Prostate gland (tissue), 2 donors: ENCODE data around the gene C6orf132. TPM values are rescaled to one million over a fixed set of nuclear protein-coding genes. Genes with fewer than 3 reads are reported as not detected.

ENCODE experiments used
- DNase-seq: peaks from one replicate; pipeline ENCODE4 v3.0.0-alpha.2; 2019; ENCODE audit warnings: low spot score
- H3K27ac ChIP-seq, 2 donors: fragments of 200-600 bp; sonication (generic); 2 replicates each; pipeline ENCODE4 v1.5.1; 2017 to 2019
- H3K27me3 ChIP-seq: fragments of 200-600 bp; sonication (generic); replicated peaks from 2 replicates; pipeline ENCODE4 v1.5.1; 2019; ENCODE audit not compliant: insufficient read depth
- H3K36me3 ChIP-seq, 2 donors: fragments of 200-600 bp; sonication (generic); 1 replicate in 1 of 2; 2 replicates in 1 of 2; pipeline versions ENCODE4 v1.5.1 to v1.8.1; 2017 to 2019
- H3K4me1 ChIP-seq: fragments of 200-600 bp; sonication (generic); replicated peaks from 2 replicates; pipeline ENCODE4 v1.5.1; 2019
- H3K4me3 ChIP-seq, 2 donors: fragments of 200-600 bp; sonication (generic); 2 replicates each; pipeline ENCODE4 v1.5.1; 2017 to 2019
- H3K9me3 ChIP-seq: fragments of 200-600 bp; sonication (generic); 2 replicates; pipeline ENCODE4 v1.5.1; 2017
- CTCF ChIP-seq, 4 experiments: fragments of 200-600 bp in 2 of 4; fragments of 450-650 bp in 2 of 4; sonication (generic) in 2 of 4; IDR thresholded peaks; 1 replicate in 3 of 4; 2 replicates in 1 of 4; pipeline ENCODE4 v1.5.1; 2016 to 2019; ENCODE audit warnings: antibody characterized with exemption in 4 of 4, mild to moderate bottlenecking in 2 of 4, moderate library complexity in 2 of 4
- POLR2A ChIP-seq: fragments of 450-650 bp; IDR thresholded peaks from one replicate; pipeline ENCODE4 v1.6.1; 2016; ENCODE audit warnings: antibody characterized with exemption, mild to moderate bottlenecking
- POLR2AphosphoS5 ChIP-seq: sonication (generic); formaldehyde crosslinking; IDR thresholded peaks from one replicate; pipeline ENCODE4 v1.6.1; 2017; ENCODE audit warnings: antibody characterized with exemption
- WGBS: methylation state at CpG from one replicate; pipeline ENCODE4 v1.1.5; 2018; 5-methylcytosine and 5-hydroxymethylcytosine counted together
- intact Hi-C: fragments of 100-400 bp; cut with DNase I; formaldehyde crosslinking; loops from one replicate; pipeline ENCODE4 v1.14.2; 2022
- total RNA-seq, 2 donors: library from RNA; depleted of rRNA; stranded (reverse); fragments of >200 nt; gene quantifications; one replicate each; pipeline ENCODE4 v1.1.0, GENCODE V29; 2016

The C6orf132 gene
- total RNA-seq, 2 donors from 2014 or later: 30.8 to 45.9 TPM

GRCh38 chr6:42099340-42100028 is 42.9 kb downstream of the C6orf132 start:
- 34% methylated on average over 13 of the region's 13 CpGs for WGBS

GRCh38 chr6:42095776-42096541 is 46.5 kb downstream of the C6orf132 start:
- DNase-seq: no peak
- Histone ChIP-seq H3K9me3 (no peaks in the 10 kb centered on the region), H3K4me3 (no peak overlapping the region), H3K36me3 (no peaks in the 10 kb centered on the region), H3K4me1 (no peaks in the 10 kb centered on the region), H3K27me3 (no peaks in the 10 kb centered on the region), H3K27ac (no peak overlapping the region)
- TF ChIP-seq POLR2A (no peak), POLR2AphosphoS5 (no peak), CTCF (IDR thresholded peaks at IDR 0.05) (no peak)
- 78% methylated on average over 10 of the region's 10 CpGs for WGBS
- intact Hi-C loops: no loop called here

More at GRCh38 chr6:42099340-42100028, 42.9 kb downstream of the C6orf132 start:
- Histone ChIP-seq H3K9me3 (no peaks in the 10 kb centered on the region), H3K36me3 (no peaks in the 10 kb centered on the region), H3K4me1 (peaks cover 10% of the 10 kb centered on the region), H3K27me3 (no peaks in the 10 kb centered on the region), H3K27ac (peak overlapping the region; percentile 56 to 76), H3K4me3 (no peak overlapping the region)
- peak; percentile 86 for DNase-seq
- intact Hi-C loops: no loop called here
- TF ChIP-seq POLR2A (peak; percentile 14), POLR2AphosphoS5 (peak; percentile 72), CTCF (IDR thresholded peaks at IDR 0.05) (peak in 1 of 4 experiments; percentile 3)

- no peak overlapping the region for H3K27ac ChIP-seq
- no peak for TF ChIP-seq POLR2A
- no peak for TF ChIP-seq CTCF (IDR thresholded peaks at IDR 0.05)
- TF ChIP-seq POLR2AphosphoS5: no peak
- 92% methylated on average over 1 of the region's 1 CpG for WGBS
- no peak for DNase-seq
- no peaks in the 10 kb centered on the region for H3K9me3 ChIP-seq
- intact Hi-C loops: no loop called here
- H3K4me3 ChIP-seq: no peak overlapping the region
- no peaks in the 10 kb centered on the region for H3K27me3 ChIP-seq
- H3K36me3 ChIP-seq: no peaks in the 10 kb centered on the region
- no peaks in the 10 kb centered on the region for H3K4me1 ChIP-seq
These were observed 47.3 kb downstream of the C6orf132 start for GRCh38 chr6:42095094-42095493.

- Histone ChIP-seq H3K4me1 (no peaks in the 10 kb centered on the region), H3K27me3 (no peaks in the 10 kb centered on the region), H3K4me3 (no peak overlapping the region), H3K36me3 (no peaks in the 10 kb centered on the region), H3K9me3 (no peaks in the 10 kb centered on the region), H3K27ac (no peak overlapping the region)
- TF ChIP-seq POLR2AphosphoS5 (no peak), POLR2A (no peak)
- DNase-seq: no peak
- intact Hi-C loops: no loop called here
- 69% methylated on average over 10 of the region's 10 CpGs for WGBS
These were observed 48.7 kb downstream of the C6orf132 start for GRCh38 chr6:42093582-42094329.

- Histone ChIP-seq H3K27me3 (no peaks in the 10 kb centered on the region), H3K27ac (no peak overlapping the region), H3K4me3 (no peak overlapping the region), H3K9me3 (no peaks in the 10 kb centered on the region), H3K36me3 (no peaks in the 10 kb centered on the region), H3K4me1 (no peaks in the 10 kb centered on the region)
- WGBS: 68% methylated on average over 9 of the region's 9 CpGs
- intact Hi-C loops: no loop called here
- no peak for TF ChIP-seq CTCF (IDR thresholded peaks at IDR 0.05)
- no peak for TF ChIP-seq POLR2AphosphoS5
- TF ChIP-seq POLR2A: no peak
- DNase-seq: no peak
These were observed 50.7 kb downstream of the C6orf132 start for GRCh38 chr6:42091718-42092023.
